NCI-H1930 (cell line): ENCODE results near the gene ASPG.
A peak's percentile ranks its signal among the peaks of the same experiment; 100 is the strongest.

Source experiments
- DNase-seq, 2 experiments: peaks; one replicate each; lab custom pipeline; 2025; lab: John Stamatoyannopoulos, UW

The ASPG gene

GRCh38 chr14:104116288-104116755 lies 30.8 kb downstream of the ASPG start:
- no peak for DNase-seq

GRCh38 chr14:104116756-104117340 lies 31.3 kb downstream of the ASPG start:
- no peak for DNase-seq

GRCh38 chr14:104117341-104118005 lies 32.0 kb downstream of the ASPG start:
- DNase-seq = no peak

- DNase-seq = no peak
Measured at GRCh38 chr14:104118006-104118844, 32.7 kb downstream of the ASPG start.

GRCh38 chr14:104119119-104119487 lies 33.6 kb downstream of the ASPG start:
- DNase-seq = no peak

GRCh38 chr14:104119488-104120251 lies 34.2 kb downstream of the ASPG start:
- DNase-seq = no peak

- DNase-seq = no peak
Measured at GRCh38 chr14:104120281-104120741, 34.8 kb downstream of the ASPG start.

GRCh38 chr14:104121142-104121541 lies 35.6 kb downstream of the ASPG start:
- no peak for DNase-seq

- no peak for DNase-seq
Measured at GRCh38 chr14:104123879-104124278, 38.4 kb downstream of the ASPG start.

- DNase-seq = no peak
Measured at GRCh38 chr14:104125011-104125410, 39.5 kb downstream of the ASPG start.

- no peak for DNase-seq
Measured at GRCh38 chr14:104126753-104127152, 41.3 kb downstream of the ASPG start.

- no peak for DNase-seq
Measured at GRCh38 chr14:104128981-104129380, 43.5 kb downstream of the ASPG start.

- DNase-seq = no peak
Measured at GRCh38 chr14:104129556-104129955, 44.1 kb downstream of the ASPG start.

- DNase-seq = peak in 1 of 2 experiments; percentile 32
Measured at GRCh38 chr14:104130974-104131651, 45.6 kb downstream of the ASPG start.

- DNase-seq = no peak
Measured at GRCh38 chr14:104131968-104132732, 46.6 kb downstream of the ASPG start.

- DNase-seq = no peak
Measured at GRCh38 chr14:104132981-104133380, 47.5 kb downstream of the ASPG start.

- no peak for DNase-seq
Measured at GRCh38 chr14:104133496-104133895, 48.0 kb downstream of the ASPG start.

GRCh38 chr14:104134061-104134965 lies 48.8 kb downstream of the ASPG start:
- DNase-seq = no peak

GRCh38 chr14:104135121-104135903 lies 49.8 kb downstream of the ASPG start:
- peak; percentile 15 to 42 for DNase-seq
